HEK293 (cell line): ENCODE measurements around the gene ANKRD65.

Experiments
- ZNF248 ChIP-seq: fragments of 450-650 bp; formaldehyde crosslinking; IDR thresholded peaks from 2 replicates; pipeline ENCODE4 v1.5.1; 2017; ENCODE audit warnings: missing biosample characterization, missing genetic modification characterization
- ZNF302 ChIP-seq: fragments of 450-650 bp; formaldehyde crosslinking; IDR thresholded peaks from 2 replicates; pipeline ENCODE4 v1.5.1; 2016; ENCODE audit warnings: missing biosample characterization, missing genetic modification characterization, low read depth

DNA sequence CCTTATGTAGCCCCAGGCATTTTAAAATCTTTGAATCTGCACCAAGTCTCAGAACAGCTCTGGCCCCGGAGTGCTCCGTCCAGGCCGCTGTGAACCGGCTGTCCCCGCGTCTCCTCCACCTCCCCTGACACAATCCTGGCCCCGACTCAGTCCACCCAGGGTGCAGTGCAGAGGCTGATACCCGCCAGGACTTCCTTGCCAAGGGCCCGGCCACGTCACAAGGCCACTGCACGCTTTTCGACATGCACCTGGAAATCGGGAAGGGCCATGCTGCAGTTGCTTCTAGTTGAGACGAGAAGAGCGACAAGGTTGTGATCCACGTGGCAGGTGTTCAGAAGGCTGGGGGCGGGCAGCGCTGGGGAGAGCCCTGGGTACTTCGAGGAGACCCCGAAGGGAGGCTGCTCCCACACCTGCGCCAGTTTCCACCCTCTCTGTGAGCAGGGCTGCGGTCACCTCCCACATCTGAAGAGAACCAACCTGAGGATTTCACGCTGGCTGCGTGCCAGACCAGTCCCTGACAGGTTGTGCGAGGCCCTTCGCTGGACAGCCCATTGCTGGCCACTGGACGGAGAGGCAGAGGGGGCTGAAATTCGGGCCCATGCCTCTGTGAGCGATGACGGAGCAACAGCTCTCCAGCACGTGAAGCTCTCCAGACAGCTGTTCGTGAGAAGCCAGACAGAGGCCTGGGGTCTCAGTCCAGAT, 21.1 kb upstream of the ANKRD65 start:
- TF ChIP-seq ZNF248 (tag by site-specific recombination) (no peak), ZNF302 (tag by site-specific recombination) (no peak)
